ENCODE data around the gene HSFY1.
"Not testable (repeated sequence)": the region's sequence is repeated elsewhere in the genome, so short reads cannot be mapped to it uniquely, and the experiment has no call there.

Gene HSFY1, protein sequence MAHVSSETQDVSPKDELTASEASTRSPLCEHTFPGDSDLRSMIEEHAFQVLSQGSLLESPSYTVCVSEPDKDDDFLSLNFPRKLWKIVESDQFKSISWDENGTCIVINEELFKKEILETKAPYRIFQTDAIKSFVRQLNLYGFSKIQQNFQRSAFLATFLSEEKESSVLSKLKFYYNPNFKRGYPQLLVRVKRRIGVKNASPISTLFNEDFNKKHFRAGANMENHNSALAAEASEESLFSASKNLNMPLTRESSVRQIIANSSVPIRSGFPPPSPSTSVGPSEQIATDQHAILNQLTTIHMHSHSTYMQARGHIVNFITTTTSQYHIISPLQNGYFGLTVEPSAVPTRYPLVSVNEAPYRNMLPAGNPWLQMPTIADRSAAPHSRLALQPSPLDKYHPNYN

DNA sequence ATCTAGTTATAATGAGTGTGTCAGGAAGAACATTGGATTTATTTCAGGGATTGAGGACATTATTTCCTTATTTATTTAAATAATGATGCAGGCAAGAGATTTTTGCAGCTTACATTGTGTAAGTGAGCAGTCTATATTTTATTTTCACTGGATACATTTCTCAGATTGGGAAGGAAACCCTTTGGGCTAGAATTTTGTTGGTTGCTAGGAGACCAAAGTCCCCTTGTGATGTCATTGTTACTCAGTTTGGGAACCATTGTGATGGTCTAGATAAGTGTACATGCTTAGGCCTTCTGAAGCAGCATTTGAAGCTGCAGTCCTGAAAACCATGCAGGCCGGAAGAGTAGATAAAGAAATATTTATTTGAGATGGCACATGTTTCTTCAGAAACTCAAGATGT is at the start of gene HSFY1:
Gene HSFY1 (plus strand): TSS at position 301 of the 400 bp plus-strand sequence. CDS start 68 bp downstream, at position 369.
- not testable (repeated sequence) for DNase-seq (ENCODE audit: low read depth in 1 of 2, low spot score in 1 of 2)

DNA sequence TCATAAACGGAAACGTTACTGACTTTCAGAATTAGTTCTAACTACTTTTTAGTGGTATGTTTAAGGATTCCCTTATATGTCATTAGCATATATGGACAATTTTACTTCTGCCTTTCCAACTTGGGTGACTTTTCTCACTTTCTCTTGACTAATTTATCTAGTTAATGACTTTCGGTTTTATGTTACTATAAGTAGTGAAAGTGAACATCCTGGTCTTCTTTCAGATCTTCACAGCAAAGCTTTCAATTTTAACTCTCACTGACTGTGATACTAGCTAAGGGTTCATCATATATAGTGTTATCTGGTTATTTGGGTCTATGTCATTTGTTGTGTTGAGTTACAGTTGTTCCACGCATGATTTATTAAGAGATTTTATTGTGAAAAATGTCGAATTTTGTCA is 42.3 kb upstream of the HSFY1 start:
- DNase-seq (ENCODE audit: low read depth in 1 of 2, low spot score in 1 of 2): not testable (repeated sequence)

DNA sequence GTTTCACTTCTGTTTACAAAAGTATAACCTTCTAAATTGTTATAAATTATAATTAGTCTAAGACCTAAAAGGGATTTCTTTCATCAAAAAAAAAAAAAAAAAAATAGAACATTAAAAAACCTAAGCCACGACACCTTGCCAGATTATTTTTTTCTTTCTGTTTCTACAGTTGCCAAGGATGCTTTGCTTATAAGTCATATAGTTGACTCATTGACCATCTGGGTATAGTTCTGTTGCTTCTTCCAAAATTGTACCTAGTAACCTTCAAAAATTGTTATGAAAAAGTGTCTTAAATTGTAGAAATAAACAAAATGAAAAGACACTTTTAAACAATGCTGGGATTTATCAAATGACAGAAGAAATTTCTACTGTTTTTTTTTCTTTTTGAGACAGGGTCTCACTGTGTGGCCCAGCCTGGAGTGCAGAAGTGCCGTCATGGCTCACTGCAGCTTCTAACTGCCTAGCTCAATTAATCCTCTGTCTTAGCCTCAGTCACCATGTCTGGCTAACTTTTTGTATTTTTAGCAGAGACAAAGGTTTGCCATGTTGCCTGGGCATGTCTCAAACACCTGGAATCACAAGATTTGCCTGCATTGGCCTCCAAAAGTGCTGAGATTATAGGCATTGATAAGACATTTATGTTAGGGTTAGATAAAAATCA is 15.4 kb upstream of the HSFY1 start:
- not testable (repeated sequence) for DNase-seq (ENCODE audit: low read depth in 1 of 2, low spot score in 1 of 2)

DNA sequence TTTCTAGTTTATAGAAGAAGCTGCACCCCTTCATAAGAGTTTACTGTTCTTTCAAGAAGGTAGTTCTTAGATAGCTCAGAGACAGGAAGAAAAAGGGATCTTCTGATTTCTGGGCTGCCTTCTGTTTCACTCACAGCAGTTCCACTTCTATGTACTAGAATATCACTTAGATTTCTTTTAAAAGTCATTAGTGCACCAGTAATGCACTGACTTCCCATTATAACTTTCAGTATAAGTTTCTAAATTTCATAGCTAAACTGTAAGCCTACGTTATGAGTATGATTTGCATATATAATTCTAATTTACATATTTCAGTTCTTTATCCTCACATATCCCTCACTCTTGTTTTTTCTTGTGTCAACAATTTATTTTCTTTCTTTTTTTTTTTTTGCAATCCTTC is 7.6 kb upstream of the HSFY1 start:
- DNase-seq (ENCODE audit: low read depth in 1 of 2, low spot score in 1 of 2): not testable (repeated sequence)

DNA sequence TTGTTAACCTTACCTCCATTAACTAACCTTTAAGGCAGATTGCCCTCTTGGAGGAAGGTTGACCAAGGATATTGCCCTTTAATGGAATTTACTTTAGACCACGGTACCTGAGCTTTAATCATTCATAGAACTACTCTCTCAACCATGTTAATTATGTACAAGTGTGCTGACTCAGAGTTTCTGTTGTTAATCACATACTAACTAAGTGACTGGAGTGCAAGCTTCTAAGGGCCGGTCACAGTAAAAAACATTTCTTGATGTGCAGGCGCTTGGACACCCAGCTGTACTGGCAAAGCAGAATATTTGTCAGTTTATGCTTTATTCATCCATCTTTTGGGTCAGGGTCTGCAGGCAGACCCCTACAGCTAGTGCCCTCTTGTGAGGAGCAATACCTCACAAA is 6.6 kb downstream of the HSFY1 start:
- DNase-seq (ENCODE audit: low read depth in 1 of 2, low spot score in 1 of 2): not testable (repeated sequence)

DNA sequence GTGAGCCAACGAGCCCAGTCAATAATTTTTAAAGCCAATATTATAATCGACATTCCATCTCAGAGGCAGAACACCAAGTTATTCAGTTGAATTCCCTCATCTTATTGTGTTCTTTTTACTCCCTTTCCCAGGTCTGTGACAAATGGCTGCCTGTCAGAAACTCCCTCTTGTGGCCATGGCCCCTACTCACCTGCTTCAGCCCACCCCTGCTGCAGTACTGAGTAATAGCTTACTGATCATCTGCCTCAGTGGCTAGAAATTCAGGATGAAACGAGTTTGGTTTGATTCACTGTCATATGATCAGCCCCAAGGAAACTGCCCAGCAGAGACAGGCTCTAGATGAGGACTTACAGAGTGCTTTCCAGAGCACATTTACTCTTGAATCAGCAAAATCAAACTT is 19.4 kb downstream of the HSFY1 start:
- DNase-seq (ENCODE audit: low read depth in 1 of 2, low spot score in 1 of 2): not testable (repeated sequence)

Measured in stimulated activated CD4-positive, alpha-beta T cell treated with anti-CD3 and anti-CD28 coated beads, Interleukin-15, amount 100 ng/mL, for 1 hour (primary cell).